IgD-negative memory B cell (primary cell): ENCODE results near the gene SCAP. TPM values are rescaled to one million over a fixed set of nuclear protein-coding genes. Genes with fewer than 3 reads are reported as not detected.

Experiments
- H3K27ac Mint-ChIP-seq, 3 donors: one replicate each; pipeline ENCODE4 v1.8.0; 2020 to 2022; ENCODE audit warnings: mild to moderate bottlenecking in 3 of 3, mixed read lengths in 3 of 3, moderate library complexity in 1 of 3
- H3K27me3 Mint-ChIP-seq: one replicate; pipeline ENCODE4 v1.8.0; 2021; ENCODE audit warnings: mixed read lengths
- H3K36me3 Mint-ChIP-seq: one replicate; pipeline ENCODE4 v1.8.0; 2020; ENCODE audit warnings: mild to moderate bottlenecking, mixed read lengths
- H3K4me1 Mint-ChIP-seq, 3 donors: one replicate each; pipeline ENCODE4 v1.8.0; 2020 to 2022; ENCODE audit warnings: mixed read lengths in 3 of 3, mild to moderate bottlenecking in 1 of 3
- H3K4me3 Mint-ChIP-seq, 4 donors: one replicate each; pipeline ENCODE4 v1.8.0; 2020 to 2022; ENCODE audit warnings: mild to moderate bottlenecking in 4 of 4, mixed read lengths in 4 of 4, moderate library complexity in 3 of 4
- H3K9me3 Mint-ChIP-seq, 3 donors: one replicate each; pipeline ENCODE4 v1.8.0; 2020 to 2021; ENCODE audit warnings: mixed read lengths in 3 of 3, mild to moderate bottlenecking in 1 of 3
- polyA plus RNA-seq: library from polyadenylated mRNA; unstranded; fragments of 300-500 nt; fragmentation: Illumina TruSeq; gene quantifications from one replicate; pipeline ENCODE4 v1.2.3, GENCODE V29; 2021

The SCAP gene
- polyA plus RNA-seq, 1 donor from 2014 or later, result 38.7 TPM

DNA sequence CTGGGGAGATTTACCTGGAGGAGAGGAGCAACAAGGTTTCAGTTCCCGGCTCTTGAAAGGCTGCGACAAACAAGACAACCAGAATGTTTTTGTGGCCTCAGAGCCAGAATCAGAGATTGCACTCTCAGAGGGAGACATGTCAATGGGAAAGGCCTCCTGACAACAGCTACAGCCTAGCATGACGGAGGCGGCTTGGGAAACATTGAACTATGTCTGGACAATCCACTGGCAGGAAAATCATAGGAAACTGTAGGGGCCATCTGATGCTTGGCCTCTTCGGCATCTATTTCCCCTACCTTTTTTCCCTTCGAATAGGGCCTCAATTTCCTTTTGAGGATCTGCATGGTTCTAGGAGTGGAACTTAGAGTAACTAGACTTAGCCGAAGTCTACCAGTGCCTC is 108.1 kb downstream of the SCAP start:
- Mint-ChIP-seq H3K4me3 (no peak overlapping the region), H3K9me3 (no peaks in the 10 kb centered on the region), H3K36me3 (no peaks in the 10 kb centered on the region), H3K27me3 (no peaks in the 10 kb centered on the region), H3K27ac (no peak overlapping the region), H3K4me1 (peaks cover 3% of the 10 kb centered on the region in 3 donors)

DNA sequence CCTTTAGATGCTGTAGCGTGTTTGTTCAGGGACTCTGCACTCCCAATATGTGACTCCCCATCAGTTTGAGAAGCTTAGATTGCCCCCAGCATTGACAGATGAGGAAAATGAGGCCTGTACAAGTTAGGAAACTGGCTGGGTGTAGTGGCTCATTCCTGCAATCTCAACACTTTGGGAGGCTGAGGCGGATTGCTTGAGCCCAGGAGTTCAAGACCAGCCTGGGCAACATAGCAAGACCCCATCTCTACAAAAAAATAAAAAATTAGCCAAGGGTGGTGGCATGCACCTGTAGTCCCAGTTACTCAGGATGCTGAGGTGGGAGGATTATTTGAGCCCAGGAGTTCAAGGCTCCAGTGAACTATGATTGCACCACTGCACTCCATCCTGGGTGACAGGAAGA is 108.9 kb downstream of the SCAP start:
- no peaks in the 10 kb centered on the region for H3K36me3 Mint-ChIP-seq
- no peaks in the 10 kb centered on the region for H3K27me3 Mint-ChIP-seq
- no peaks in the 10 kb centered on the region for H3K9me3 Mint-ChIP-seq
- no peak overlapping the region for H3K27ac Mint-ChIP-seq
- no peak overlapping the region for H3K4me3 Mint-ChIP-seq
- H3K4me1 Mint-ChIP-seq, result peaks cover 4 to 8% (median 7%) of the 10 kb centered on the region in 3 donors

DNA sequence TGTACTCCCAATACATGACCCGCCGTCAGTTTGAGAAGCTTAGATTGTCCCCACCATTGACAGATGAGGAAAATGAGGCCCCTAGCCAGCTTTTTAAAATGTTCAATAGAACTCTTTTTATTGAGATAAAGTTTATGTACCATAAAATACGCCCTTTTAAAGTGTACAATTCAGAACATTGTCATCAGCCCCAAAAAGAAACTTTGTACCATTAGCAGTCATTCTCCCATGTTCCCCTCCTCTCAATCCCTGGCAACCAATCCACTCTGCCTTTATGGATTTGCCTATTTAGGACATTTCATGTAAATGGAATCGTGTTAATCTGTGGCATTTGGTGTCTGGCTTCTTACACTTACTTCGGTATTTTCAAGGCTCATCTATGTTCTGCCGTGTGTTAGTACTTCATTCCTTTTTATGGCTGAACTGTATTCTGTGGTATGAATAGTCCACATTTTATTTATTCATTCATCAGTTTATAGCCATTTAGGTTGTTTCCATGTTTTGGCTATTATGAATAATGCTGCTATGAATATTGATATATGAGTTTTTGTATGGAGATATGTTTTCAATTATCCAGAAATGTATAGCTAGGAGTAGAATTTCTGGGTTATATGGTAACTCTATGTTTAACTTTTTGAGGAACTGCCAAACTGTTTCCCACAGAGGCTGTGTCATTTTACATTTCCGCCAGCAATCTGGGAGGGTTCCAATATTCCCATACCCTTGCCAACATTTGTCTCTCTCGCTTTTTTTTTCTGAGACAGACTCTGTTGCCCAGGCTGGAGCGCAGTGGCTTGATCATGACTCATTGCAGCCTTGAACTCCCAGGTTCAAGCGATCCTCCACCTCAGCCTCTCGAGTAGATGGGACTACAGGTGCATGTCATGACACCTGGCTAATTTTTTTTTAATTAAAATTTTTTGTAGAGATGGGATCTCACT is 110.3 kb downstream of the SCAP start:
- Mint-ChIP-seq H3K27me3 (no peaks in the 10 kb centered on the region), H3K4me1 (peaks cover 4 to 8% (median 7%) of the 10 kb centered on the region in 3 donors), H3K36me3 (no peaks in the 10 kb centered on the region), H3K9me3 (peaks cover 0 to under 1% (median 0%) of the 10 kb centered on the region in 3 donors), H3K4me3 (no peak overlapping the region), H3K27ac (no peak overlapping the region)

Other genes starting within 250 kb of the SCAP start
- 4.7 TPM for gene KIF9, start 193.1 kb downstream of the SCAP start, polyA plus RNA-seq
- 17.4 TPM for gene KLHL18, start 193.0 kb downstream of the SCAP start, polyA plus RNA-seq
- 5.0 TPM for gene PTPN23, start 94.9 kb downstream of the SCAP start, polyA plus RNA-seq
- 39.2 TPM for gene ELP6, start 37.8 kb upstream of the SCAP start, polyA plus RNA-seq
- gene CSPG5, start 102.9 kb upstream of the SCAP start, polyA plus RNA-seq, result 0.41 TPM